Esophagus muscularis mucosa (tissue), 4 donors: Measurements from ENCODE around the gene TYSND1. TPM values are rescaled to one million over a fixed set of nuclear protein-coding genes. Genes with fewer than 3 reads are reported as not detected.

Source experiments
- DNase-seq: peaks from one replicate; pipeline ENCODE4 v3.0.0-alpha.2; 2017; ENCODE audit errors: extremely low spot score
- H3K27ac ChIP-seq, 4 donors: fragments of 200-600 bp; sonication (generic); replicated peaks in 1 of 4; 1 replicate in 3 of 4; 2 replicates in 1 of 4; pipeline ENCODE4 v1.5.1; 2016 to 2019; ENCODE audit warnings: mild to moderate bottlenecking in 1 of 4
- H3K27me3 ChIP-seq, 4 donors: fragments of 200-600 bp; sonication (generic); one replicate each; pipeline versions ENCODE4 v1.5.1 to v1.6.0; 2016 to 2019
- H3K36me3 ChIP-seq, 4 donors: fragments of 200-600 bp; sonication (generic); one replicate each; pipeline ENCODE4 v1.5.1; 2016 to 2019
- H3K4me1 ChIP-seq, 4 donors: fragments of 200-600 bp; sonication (generic); one replicate each; pipeline ENCODE4 v1.5.1; 2016 to 2019
- H3K4me3 ChIP-seq, 4 donors: fragments of 200-600 bp; sonication (generic); 1 replicate in 2 of 4; 2 replicates in 2 of 4; pipeline ENCODE4 v1.5.1; 2016 to 2019; ENCODE audit warnings: mild to moderate bottlenecking in 4 of 4, moderate library complexity in 1 of 4
- H3K9me3 ChIP-seq, 4 donors: fragments of 200-600 bp; sonication (generic); 1 replicate in 3 of 4; 2 replicates in 1 of 4; pipeline ENCODE4 v1.5.1; 2016 to 2019
- EP300 ChIP-seq: sonication (generic); formaldehyde crosslinking; IDR thresholded peaks from one replicate; pipeline ENCODE4 v1.6.1; 2017; ENCODE audit warnings: antibody characterized with exemption
- POLR2A ChIP-seq: fragments of 450-650 bp; IDR thresholded peaks from one replicate; pipeline ENCODE4 v1.6.1; 2017; ENCODE audit warnings: antibody characterized with exemption, moderate library complexity, mild to moderate bottlenecking, low read depth
- POLR2AphosphoS5 ChIP-seq, 2 donors: sonication (generic); formaldehyde crosslinking; IDR thresholded peaks; one replicate each; pipeline ENCODE4 v1.6.1; 2017; ENCODE audit warnings: antibody characterized with exemption in 2 of 2
- WGBS: methylation state at CpG from one replicate; pipeline ENCODE4 v1.1.5; 2018; 5-methylcytosine and 5-hydroxymethylcytosine counted together
- intact Hi-C: fragments of 100-400 bp; cut with DNase I; formaldehyde crosslinking; loops from one replicate; pipeline ENCODE4 v1.15.1; 2023
- total RNA-seq, 4 donors: library from RNA; depleted of rRNA; stranded (reverse); fragments of >200 nt; gene quantifications; one replicate each; pipeline versions ENCODE4 v1.1.0 to v1.2.1, GENCODE V29; 2016
- TF ChIP-seq, protein P1 (sequence below), 3 experiments: fragments of 200-600 bp in 2 of 3; fragments of 450-650 bp in 1 of 3; sonication (generic) in 2 of 3; IDR thresholded peaks; one replicate each; pipeline ENCODE4 v1.5.1; 2017 to 2019; ENCODE audit warnings: antibody characterized with exemption in 3 of 3, mild to moderate bottlenecking in 2 of 3, moderate library complexity in 1 of 3

The TYSND1 gene
- total RNA-seq, 4 donors from 2014 or later: 6.0 to 12.2 (median 9.3) TPM

DNA sequence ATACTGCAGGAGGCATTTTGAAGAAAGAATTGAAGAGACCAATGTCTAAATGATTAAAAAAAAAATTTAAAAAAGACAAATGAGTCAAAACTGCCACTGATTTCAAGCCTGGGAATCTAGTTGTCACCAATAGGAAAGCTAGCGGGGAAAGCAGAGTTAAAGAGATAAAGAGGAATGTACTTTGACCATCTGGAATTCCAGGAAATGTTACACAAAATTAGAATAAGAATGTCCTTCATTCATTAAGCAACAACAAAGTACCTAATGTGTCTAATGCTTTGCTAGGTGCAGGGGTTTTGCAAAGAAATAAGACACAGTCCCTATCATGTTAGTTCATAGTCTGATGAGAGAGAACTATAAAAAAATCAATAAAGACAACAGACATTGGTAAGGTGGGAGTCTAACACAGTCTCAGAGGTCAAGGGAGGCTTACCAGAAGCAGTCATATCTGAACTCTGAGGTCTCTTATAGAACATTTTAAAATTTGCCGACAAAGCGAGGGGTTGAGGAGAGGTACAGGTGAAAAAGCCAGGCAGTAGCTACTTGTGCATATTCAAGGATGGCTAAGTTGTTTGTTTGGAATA, 8.8 kb upstream of the TYSND1 start:
- intact Hi-C loops: no loop called here
- 81% methylated on average over 3 of the region's 3 CpGs for WGBS
- H3K4me3 ChIP-seq: no peak overlapping the region
- H3K27ac ChIP-seq: no peak overlapping the region
- TF ChIP-seq POLR2AphosphoS5 (IDR thresholded peaks at IDR 0.05): no peak
- TF ChIP-seq EP300: no peak
- TF ChIP-seq, protein P1, sequence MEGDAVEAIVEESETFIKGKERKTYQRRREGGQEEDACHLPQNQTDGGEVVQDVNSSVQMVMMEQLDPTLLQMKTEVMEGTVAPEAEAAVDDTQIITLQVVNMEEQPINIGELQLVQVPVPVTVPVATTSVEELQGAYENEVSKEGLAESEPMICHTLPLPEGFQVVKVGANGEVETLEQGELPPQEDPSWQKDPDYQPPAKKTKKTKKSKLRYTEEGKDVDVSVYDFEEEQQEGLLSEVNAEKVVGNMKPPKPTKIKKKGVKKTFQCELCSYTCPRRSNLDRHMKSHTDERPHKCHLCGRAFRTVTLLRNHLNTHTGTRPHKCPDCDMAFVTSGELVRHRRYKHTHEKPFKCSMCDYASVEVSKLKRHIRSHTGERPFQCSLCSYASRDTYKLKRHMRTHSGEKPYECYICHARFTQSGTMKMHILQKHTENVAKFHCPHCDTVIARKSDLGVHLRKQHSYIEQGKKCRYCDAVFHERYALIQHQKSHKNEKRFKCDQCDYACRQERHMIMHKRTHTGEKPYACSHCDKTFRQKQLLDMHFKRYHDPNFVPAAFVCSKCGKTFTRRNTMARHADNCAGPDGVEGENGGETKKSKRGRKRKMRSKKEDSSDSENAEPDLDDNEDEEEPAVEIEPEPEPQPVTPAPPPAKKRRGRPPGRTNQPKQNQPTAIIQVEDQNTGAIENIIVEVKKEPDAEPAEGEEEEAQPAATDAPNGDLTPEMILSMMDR (IDR thresholded peaks at IDR 0.05): no peak
- TF ChIP-seq POLR2A: no peak
- no peak for DNase-seq
- H3K4me1 ChIP-seq: no peaks in the 10 kb centered on the region
- no peaks in the 10 kb centered on the region for H3K9me3 ChIP-seq
- no peaks in the 10 kb centered on the region for H3K27me3 ChIP-seq
- H3K36me3 ChIP-seq: peaks cover 56 to 94% (median 75%) of the 10 kb centered on the region in 4 donors

GRCh38 chr10:70148516-70148915, 2.0 kb upstream of the TYSND1 start:
- no peaks in the 10 kb centered on the region for H3K9me3 ChIP-seq
- H3K27me3 ChIP-seq: no peaks in the 10 kb centered on the region
- H3K27ac ChIP-seq: no peak overlapping the region
- no peak for DNase-seq
- H3K4me3 ChIP-seq: no peak overlapping the region
- peaks cover 19 to 31% (median 26%) of the 10 kb centered on the region in 4 donors for H3K4me1 ChIP-seq
- intact Hi-C loops: no loop called here
- 89% methylated on average over 5 of the region's 5 CpGs for WGBS
- H3K36me3 ChIP-seq: peaks cover 24 to 54% (median 38%) of the 10 kb centered on the region in 4 donors
- no peak for TF ChIP-seq POLR2A
- TF ChIP-seq POLR2AphosphoS5 (IDR thresholded peaks at IDR 0.05): no peak
- TF ChIP-seq EP300: no peak
- TF ChIP-seq, protein P1 (IDR thresholded peaks at IDR 0.05): no peak

GRCh38 chr10:70147259-70147625, 742 bp upstream of the TYSND1 start:
- TF ChIP-seq, protein P1 (IDR thresholded peaks at IDR 0.05): no peak
- TF ChIP-seq POLR2AphosphoS5 (IDR thresholded peaks at IDR 0.05): no peak
- TF ChIP-seq EP300: no peak
- TF ChIP-seq POLR2A: no peak
- intact Hi-C loops: no loop called here
- no peaks in the 10 kb centered on the region for H3K9me3 ChIP-seq
- 11% methylated on average over 2 of the region's 2 CpGs for WGBS
- peaks cover 19 to 33% (median 26%) of the 10 kb centered on the region in 4 donors for H3K4me1 ChIP-seq
- no peaks in the 10 kb centered on the region for H3K27me3 ChIP-seq
- no peak for DNase-seq
- H3K4me3 ChIP-seq: peak overlapping the region; percentile 69 to 93 (median 76)
- peaks cover 12 to 41% (median 25%) of the 10 kb centered on the region in 4 donors for H3K36me3 ChIP-seq
- peak overlapping the region; percentile 87 to 97 (median 88) for H3K27ac ChIP-seq

- no peaks in the 10 kb centered on the region for H3K9me3 ChIP-seq
- TF ChIP-seq, protein P1 (IDR thresholded peaks at IDR 0.05): peak; percentile 48 to 72 (median 48)
- no peak for TF ChIP-seq POLR2A
- no peak for TF ChIP-seq EP300
- peak in 1 of 2 donors; percentile 44 for TF ChIP-seq POLR2AphosphoS5 (IDR thresholded peaks at IDR 0.05)
- H3K4me1 ChIP-seq: peaks cover 19 to 33% (median 26%) of the 10 kb centered on the region in 4 donors
- peak overlapping the region; percentile 87 to 97 (median 88) for H3K27ac ChIP-seq
- peaks cover 0 to 27% (median 13%) of the 10 kb centered on the region in 4 donors for H3K36me3 ChIP-seq
- DNase-seq: no peak
- peak overlapping the region; percentile 69 to 93 (median 76) for H3K4me3 ChIP-seq
- intact Hi-C loops: loop anchor here (2.0 kb wide), 1 partner anchor 29 kb away; no protein-coding TSS in a partner anchor
- no peaks in the 10 kb centered on the region for H3K27me3 ChIP-seq
- 0% methylated on average over 24 of the region's 98 CpGs for WGBS
Measured at GRCh38 chr10:70145666-70146488, 623 bp downstream of the TYSND1 start.
